Measurements from ENCODE around the gene TRDMT1.

The TRDMT1 gene, protein sequence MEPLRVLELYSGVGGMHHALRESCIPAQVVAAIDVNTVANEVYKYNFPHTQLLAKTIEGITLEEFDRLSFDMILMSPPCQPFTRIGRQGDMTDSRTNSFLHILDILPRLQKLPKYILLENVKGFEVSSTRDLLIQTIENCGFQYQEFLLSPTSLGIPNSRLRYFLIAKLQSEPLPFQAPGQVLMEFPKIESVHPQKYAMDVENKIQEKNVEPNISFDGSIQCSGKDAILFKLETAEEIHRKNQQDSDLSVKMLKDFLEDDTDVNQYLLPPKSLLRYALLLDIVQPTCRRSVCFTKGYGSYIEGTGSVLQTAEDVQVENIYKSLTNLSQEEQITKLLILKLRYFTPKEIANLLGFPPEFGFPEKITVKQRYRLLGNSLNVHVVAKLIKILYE

DNA sequence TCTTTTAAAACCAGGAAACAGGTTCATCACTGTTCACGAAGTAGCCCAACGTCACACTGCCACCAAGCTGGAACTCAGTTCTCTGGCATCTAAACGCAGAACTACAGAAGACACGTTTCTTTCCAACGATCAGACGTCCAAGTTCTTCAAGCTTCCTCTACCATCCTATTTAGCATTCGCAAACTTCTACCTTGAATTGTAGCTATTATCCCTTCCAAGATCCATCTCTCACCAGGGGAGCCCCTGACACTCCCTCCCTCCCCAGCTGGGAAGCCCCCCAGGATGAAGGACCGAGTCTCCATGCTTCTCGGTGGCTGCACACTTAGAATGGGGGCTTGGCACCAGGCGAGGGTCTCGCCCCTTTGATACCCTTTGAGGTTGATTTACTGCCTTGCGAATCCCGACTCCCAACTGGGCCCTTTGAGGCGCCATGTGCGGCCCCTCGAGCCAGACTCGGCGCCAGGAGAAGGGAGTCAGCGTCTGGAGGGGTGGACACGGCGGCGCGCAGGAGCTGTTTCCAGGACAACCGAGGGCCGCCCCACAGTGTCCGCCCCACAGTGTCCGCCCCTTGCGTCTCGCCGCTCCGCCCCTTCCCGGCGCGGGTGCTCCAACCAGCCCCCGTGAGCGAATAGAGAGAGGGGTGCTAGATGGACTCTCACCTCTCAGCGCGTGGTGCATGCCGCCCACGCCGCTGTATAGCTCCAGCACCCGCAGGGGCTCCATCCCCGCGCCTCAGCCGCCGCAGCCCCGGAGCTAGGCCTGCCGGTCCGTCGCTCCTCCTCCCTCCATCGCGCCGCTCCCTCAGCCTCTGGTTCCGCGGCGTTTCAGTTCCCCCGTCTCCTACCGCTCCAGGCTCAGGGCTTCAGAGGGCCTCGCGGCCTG lies at the start of gene TRDMT1:
TRDMT1 (minus strand) TSS at position 761 of the 882 bp plus-strand sequence; CDS start at position 723, 38 bp downstream.
- no peak for TF ChIP-seq CTCF (IDR thresholded peaks at IDR 0.05; ENCODE audit: insufficient read depth, low read length, missing control alignments)
- POLR2A ChIA-PET = interaction anchor here (0.8 to 3.6 kb wide), 12 partner anchors 10 to 215 kb away, joined by 3 to 54 read pairs (median 6); partner anchors contain the start of gene VIM
- no peak for DNase-seq (ENCODE audit: low read depth, low spot score)
- CTCF ChIA-PET = interaction anchor here (1.3 to 2.9 kb wide), 4 partner anchors 10 to 348 kb away, joined by 3 to 8 read pairs (median 4); no protein-coding TSS in a partner anchor
- H3K4me3 ChIP-seq (ENCODE audit: low read depth, low read length) = peak within 1 kb of the TSS; percentile 69

DNA sequence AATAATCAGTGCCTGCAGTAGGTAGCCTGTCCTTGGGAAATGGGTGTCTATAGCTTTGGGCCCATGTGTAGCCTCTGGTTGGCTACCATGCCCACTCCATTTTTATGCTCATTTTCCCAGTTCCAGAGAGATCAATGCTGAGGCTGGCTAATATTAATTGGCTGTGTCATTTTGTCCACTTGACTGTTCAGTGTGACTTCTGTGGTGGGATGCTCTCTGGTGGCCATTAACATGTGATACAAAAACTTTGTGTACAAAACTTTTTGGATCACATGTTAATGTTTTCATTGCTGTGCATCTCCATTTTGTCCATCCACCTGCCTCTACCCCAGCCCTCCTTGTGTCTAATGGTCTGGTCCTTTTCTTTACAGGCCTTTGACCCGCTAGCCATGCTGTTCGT lies 49.3 kb upstream of the TRDMT1 start:
- POLR2A ChIA-PET = no interaction called here
- no peak for DNase-seq (ENCODE audit: low read depth, low spot score)
- no peak for TF ChIP-seq CTCF (IDR thresholded peaks at IDR 0.05; ENCODE audit: insufficient read depth, low read length, missing control alignments)
- CTCF ChIA-PET = interaction anchor here (0.6 to 1.4 kb wide), 5 partner anchors 9 to 424 kb away, joined by 3 to 4 read pairs (median 4); no protein-coding TSS in a partner anchor
- H3K4me3 ChIP-seq (ENCODE audit: low read depth, low read length) = no peak overlapping the region

DNA sequence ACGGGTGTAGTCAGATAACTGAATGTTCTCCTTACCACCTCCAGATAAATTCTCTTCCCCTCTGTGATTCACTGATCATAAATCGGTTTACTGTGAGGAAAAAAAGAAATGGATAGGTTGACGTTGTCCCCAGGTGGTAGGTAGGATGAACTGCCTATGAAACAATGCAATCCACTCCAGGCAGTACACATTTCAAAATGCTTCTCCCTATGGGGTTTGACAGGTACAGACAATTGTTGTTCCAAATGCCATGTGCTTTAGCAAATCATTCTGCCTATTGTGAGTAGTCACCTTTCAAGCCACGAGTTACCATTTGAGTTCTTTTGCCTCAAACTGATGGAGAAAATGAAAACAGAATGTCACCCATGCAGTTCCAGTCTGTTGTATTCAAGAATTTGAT lies 48.3 kb upstream of the TRDMT1 start:
- peak; percentile 28 for TF ChIP-seq CTCF (IDR thresholded peaks at IDR 0.05; ENCODE audit: insufficient read depth, low read length, missing control alignments)
- POLR2A ChIA-PET = no interaction called here
- CTCF ChIA-PET = interaction anchor here (0.6 to 1.4 kb wide), 4 partner anchors 10 to 423 kb away, joined by 3 to 4 read pairs (median 4); no protein-coding TSS in a partner anchor
- H3K4me3 ChIP-seq (ENCODE audit: low read depth, low read length) = no peak overlapping the region
- DNase-seq (ENCODE audit: low read depth, low spot score) = no peak

- ChIA-PET CTCF (interaction anchor here (0.5 kb wide), 1 partner anchor 429 kb away, joined by 3 read pairs; no protein-coding TSS in a partner anchor), POLR2A (no interaction called here)
- DNase-seq (ENCODE audit: low read depth, low spot score) = no peak
- no peak overlapping the region for H3K4me3 ChIP-seq (ENCODE audit: low read depth, low read length)
- no peak for TF ChIP-seq CTCF (IDR thresholded peaks at IDR 0.05; ENCODE audit: insufficient read depth, low read length, missing control alignments)
Observed at GRCh38 chr10:17248964-17249363, 47.5 kb upstream of the TRDMT1 start.

- no peak overlapping the region for H3K4me3 ChIP-seq (ENCODE audit: low read depth, low read length)
- POLR2A ChIA-PET = no interaction called here
- DNase-seq (ENCODE audit: low read depth, low spot score) = no peak
- CTCF ChIA-PET = interaction anchor here (0.7 to 3.9 kb wide), 5 partner anchors 9 to 404 kb away, joined by 3 to 17 read pairs (median 4); no protein-coding TSS in a partner anchor
- no peak for TF ChIP-seq CTCF (IDR thresholded peaks at IDR 0.05; ENCODE audit: insufficient read depth, low read length, missing control alignments)
Observed at GRCh38 chr10:17247210-17247609, 45.7 kb upstream of the TRDMT1 start.
